Fibroblast of the aortic adventitia (primary cell): ENCODE results near the gene RABGGTB. TPM values are rescaled to one million over a fixed set of nuclear protein-coding genes. Genes with fewer than 3 reads are reported as not detected.
"Not testable (repeated sequence)": the region's sequence is repeated elsewhere in the genome, so short reads cannot be mapped to it uniquely, and the experiment has no call there.

Experiments used
- DNase-seq: peaks from one replicate; pipeline ENCODE4 v3.0.0-alpha.2; 2010; ENCODE audit warnings: low read depth
- H3K4me3 ChIP-seq: 2 replicates; pipeline ENCODE4 v1.5.1; 2011; ENCODE audit warnings: low read depth, mild to moderate bottlenecking, control low read depth, low read length, moderate library complexity
- total RNA-seq: library from RNA; depleted of rRNA; stranded (reverse); fragments of >200 nt; gene quantifications from 2 replicates; pipeline ENCODE4 v1.2.3, GENCODE V29; 2012; ENCODE audit warnings: low replicate concordance
- TF ChIP-seq, protein P1 (sequence below): IDR thresholded peaks from 2 replicates; pipeline ENCODE4 v1.5.1; 2011; ENCODE audit warnings: mild to moderate bottlenecking, low read length, control low read depth, inconsistent platforms; ENCODE audit not compliant: insufficient read depth

The RABGGTB gene
- total RNA-seq, 1 donor = 82.5 TPM

GRCh38 chr1:75796376-75797272 is 10.6 kb downstream of the RABGGTB start, which contains the start of gene MSH4:
MSH4 (plus strand) TSS chr1:75796882; CDS start chr1:75796986, 104 bp downstream.
- no peak for DNase-seq
- no peak within 1 kb of the TSS for H3K4me3 ChIP-seq
- TF ChIP-seq, protein P1, sequence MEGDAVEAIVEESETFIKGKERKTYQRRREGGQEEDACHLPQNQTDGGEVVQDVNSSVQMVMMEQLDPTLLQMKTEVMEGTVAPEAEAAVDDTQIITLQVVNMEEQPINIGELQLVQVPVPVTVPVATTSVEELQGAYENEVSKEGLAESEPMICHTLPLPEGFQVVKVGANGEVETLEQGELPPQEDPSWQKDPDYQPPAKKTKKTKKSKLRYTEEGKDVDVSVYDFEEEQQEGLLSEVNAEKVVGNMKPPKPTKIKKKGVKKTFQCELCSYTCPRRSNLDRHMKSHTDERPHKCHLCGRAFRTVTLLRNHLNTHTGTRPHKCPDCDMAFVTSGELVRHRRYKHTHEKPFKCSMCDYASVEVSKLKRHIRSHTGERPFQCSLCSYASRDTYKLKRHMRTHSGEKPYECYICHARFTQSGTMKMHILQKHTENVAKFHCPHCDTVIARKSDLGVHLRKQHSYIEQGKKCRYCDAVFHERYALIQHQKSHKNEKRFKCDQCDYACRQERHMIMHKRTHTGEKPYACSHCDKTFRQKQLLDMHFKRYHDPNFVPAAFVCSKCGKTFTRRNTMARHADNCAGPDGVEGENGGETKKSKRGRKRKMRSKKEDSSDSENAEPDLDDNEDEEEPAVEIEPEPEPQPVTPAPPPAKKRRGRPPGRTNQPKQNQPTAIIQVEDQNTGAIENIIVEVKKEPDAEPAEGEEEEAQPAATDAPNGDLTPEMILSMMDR = no peak

GRCh38 chr1:75797273-75797588 is 11.2 kb downstream of the RABGGTB start:
- H3K4me3 ChIP-seq = no peak overlapping the region
- TF ChIP-seq, protein P1 = no peak
- no peak for DNase-seq

GRCh38 chr1:75797606-75798216 is 11.7 kb downstream of the RABGGTB start:
- TF ChIP-seq, protein P1 = no peak
- H3K4me3 ChIP-seq = no peak overlapping the region
- DNase-seq = no peak

DNA sequence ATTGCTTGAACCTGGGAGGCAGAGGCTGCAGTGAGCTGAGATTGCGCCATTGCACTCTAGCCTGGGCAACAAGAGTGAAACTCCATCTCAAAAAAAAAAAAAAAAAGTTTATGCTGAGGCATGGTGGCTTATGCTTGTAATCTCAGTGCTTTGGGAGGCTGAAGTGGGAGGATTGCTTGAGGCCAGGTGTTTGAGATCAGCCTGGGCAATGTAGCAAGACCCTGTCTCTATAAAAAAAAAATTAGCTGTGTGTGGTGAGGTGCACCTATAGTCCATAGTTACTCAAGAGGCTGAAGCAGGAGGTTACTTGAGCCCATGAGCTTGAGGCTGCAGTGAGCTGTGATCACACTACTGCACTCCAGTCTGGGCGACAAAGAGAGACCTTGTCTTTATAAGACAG is 15.4 kb downstream of the RABGGTB start:
- H3K4me3 ChIP-seq, DNase-seq: not testable (repeated sequence)

DNA sequence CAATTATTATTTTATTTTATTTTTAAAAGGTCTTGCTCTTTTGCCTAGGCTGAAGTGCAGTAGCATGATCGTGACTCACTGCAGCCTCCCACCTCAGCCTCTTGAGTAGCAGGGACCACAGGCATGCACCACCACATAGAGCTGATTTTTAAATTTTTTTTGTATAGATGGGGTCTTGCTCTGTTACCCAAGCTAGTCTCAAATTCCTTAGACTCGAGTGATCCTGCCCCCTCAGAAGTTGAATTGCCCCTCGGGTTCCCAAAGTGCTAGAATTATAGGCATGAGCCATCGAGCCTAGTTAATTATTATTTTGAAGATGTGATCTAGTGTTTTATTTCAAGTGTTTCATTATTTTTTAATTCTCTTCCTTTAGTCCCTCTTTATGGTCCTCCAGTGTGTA is 22.9 kb downstream of the RABGGTB start:
- TF ChIP-seq, protein P1 = no peak

GRCh38 chr1:75810113-75810512 is 24.1 kb downstream of the RABGGTB start:
- not testable (repeated sequence) for H3K4me3 ChIP-seq, DNase-seq

More for the DNA sequence above, 22.9 kb downstream of the RABGGTB start:
- no peak overlapping the region for H3K4me3 ChIP-seq
- DNase-seq = no peak

DNA sequence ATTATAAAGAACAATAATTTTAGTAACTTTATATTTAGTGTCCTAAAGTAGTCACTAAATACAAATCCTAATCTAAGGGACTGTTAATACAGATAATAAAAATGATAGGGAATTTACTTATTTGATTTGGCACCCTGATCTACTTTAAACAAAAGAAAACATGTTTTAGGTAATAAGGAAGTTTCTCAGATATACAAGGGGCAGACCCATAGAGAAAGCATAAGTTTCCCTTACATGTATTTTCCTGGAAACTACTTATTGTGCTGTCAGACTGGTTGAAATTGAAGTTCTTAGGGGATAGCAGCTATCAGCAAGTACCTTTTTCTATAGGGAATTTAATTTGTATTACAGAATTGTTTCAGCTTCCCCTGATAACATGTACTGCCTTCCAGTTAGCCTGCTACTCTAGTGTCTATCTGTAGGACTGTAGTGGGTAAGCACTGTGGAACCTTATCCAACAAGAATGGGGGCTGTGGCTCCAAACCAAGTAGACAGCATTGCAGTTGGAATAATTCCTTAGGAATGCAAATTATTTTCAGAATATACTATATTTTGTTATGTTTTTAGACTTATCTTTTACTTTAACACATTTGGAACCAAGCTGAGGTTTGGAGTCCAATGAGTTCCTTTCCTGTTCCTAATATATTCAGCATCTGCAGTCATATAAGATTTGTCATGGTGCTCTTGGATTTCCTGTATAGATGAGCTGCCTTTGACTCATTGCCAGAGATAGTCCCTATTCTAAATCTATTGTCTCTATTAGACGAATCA is 25.3 kb downstream of the RABGGTB start:
- peak; percentile 60 for DNase-seq
- no peak overlapping the region for H3K4me3 ChIP-seq
- TF ChIP-seq, protein P1 = no peak
